ENCODE measurements around the gene IRF8. TPM values are rescaled to one million over a fixed set of nuclear protein-coding genes. Genes with fewer than 3 reads are reported as not detected.
"Not testable (repeated sequence)": the region's sequence is repeated elsewhere in the genome, so short reads cannot be mapped to it uniquely, and the experiment has no call there.

IRF8 gene
- total RNA-seq, 1 donor from 2014 or later = 1.5 TPM

DNA sequence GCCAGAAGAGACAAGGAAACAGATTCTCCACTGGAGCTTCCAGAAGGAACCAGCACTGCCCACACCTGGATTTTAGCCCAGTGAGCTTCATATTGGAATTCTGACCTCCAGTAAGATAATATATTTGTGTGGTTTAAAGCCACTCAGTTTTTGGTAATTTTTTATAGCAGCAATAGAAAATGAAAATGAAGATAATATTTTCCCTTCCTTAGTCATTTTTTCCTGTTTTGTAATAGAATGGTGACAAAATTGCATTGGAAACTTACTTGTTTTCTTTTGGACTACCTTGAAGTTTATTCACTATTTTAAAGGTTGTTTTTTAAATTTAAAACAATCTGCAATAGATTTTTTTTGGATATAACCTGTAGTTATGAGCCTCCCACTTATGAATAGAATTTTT is 29.8 kb upstream of the IRF8 start:
- Mint-ChIP-seq H3K4me3 (ENCODE audit: unreplicated experiment) (no peak overlapping the region), H3K27me3 (ENCODE audit: unreplicated experiment) (no peaks in the 10 kb centered on the region), H3K9me3 (ENCODE audit: unreplicated experiment) (no peaks in the 10 kb centered on the region), H3K36me3 (ENCODE audit: low read depth, unreplicated experiment) (no peaks in the 10 kb centered on the region), H3K4me1 (ENCODE audit: unreplicated experiment) (peaks cover 10% of the 10 kb centered on the region), H3K27ac (ENCODE audit: unreplicated experiment) (no peak overlapping the region)
- no peak for DNase-seq (ENCODE audit: low spot score)
- TF ChIP-seq, protein P1, sequence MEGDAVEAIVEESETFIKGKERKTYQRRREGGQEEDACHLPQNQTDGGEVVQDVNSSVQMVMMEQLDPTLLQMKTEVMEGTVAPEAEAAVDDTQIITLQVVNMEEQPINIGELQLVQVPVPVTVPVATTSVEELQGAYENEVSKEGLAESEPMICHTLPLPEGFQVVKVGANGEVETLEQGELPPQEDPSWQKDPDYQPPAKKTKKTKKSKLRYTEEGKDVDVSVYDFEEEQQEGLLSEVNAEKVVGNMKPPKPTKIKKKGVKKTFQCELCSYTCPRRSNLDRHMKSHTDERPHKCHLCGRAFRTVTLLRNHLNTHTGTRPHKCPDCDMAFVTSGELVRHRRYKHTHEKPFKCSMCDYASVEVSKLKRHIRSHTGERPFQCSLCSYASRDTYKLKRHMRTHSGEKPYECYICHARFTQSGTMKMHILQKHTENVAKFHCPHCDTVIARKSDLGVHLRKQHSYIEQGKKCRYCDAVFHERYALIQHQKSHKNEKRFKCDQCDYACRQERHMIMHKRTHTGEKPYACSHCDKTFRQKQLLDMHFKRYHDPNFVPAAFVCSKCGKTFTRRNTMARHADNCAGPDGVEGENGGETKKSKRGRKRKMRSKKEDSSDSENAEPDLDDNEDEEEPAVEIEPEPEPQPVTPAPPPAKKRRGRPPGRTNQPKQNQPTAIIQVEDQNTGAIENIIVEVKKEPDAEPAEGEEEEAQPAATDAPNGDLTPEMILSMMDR (IDR thresholded peaks at IDR 0.05; ENCODE audit: unreplicated experiment) = no peak

DNA sequence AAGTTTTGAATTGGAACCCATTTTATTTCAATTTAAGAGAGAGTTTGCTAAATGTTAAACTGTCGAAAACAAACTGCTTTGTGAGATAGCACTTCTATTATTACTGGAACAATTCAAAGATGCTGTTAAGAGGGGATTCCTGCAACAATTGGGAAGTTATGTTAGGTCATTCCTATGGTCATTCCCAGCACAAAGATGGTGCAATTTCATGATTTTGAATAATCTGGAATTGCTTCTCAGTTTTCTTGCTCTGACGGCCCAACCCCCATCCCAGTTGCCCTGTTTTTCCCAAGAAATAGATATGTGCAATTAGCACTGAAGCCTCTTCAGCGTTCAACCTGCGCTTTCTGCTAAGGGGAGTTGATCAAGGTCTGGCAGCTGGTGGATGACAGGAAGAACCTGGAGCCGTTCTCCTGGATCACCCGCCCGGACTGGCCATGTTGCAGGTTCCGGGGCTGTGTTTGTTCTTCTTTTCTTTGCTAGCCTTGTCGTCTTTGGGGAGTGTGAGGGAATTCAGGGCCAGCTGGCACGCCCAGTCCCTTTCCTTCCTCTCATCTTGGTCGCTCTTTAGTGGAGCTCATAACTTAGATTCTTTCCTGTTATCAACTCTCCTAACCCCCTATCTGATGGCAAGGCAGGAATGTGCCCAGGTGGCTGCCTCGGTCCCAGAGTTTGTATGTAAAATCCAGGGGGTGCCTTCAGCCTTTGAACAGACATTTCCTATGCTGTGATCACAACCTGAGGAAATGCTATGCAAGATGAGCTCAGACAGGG is 29.0 kb upstream of the IRF8 start:
- Mint-ChIP-seq H3K9me3 (ENCODE audit: unreplicated experiment) (no peaks in the 10 kb centered on the region), H3K4me3 (ENCODE audit: unreplicated experiment) (no peak overlapping the region), H3K27ac (ENCODE audit: unreplicated experiment) (no peak overlapping the region), H3K27me3 (ENCODE audit: unreplicated experiment) (peaks cover 2% of the 10 kb centered on the region), H3K4me1 (ENCODE audit: unreplicated experiment) (peaks cover 10% of the 10 kb centered on the region), H3K36me3 (ENCODE audit: low read depth, unreplicated experiment) (no peaks in the 10 kb centered on the region)
- TF ChIP-seq, protein P1 (IDR thresholded peaks at IDR 0.05; ENCODE audit: unreplicated experiment) = no peak
- DNase-seq (ENCODE audit: low spot score) = no peak

DNA sequence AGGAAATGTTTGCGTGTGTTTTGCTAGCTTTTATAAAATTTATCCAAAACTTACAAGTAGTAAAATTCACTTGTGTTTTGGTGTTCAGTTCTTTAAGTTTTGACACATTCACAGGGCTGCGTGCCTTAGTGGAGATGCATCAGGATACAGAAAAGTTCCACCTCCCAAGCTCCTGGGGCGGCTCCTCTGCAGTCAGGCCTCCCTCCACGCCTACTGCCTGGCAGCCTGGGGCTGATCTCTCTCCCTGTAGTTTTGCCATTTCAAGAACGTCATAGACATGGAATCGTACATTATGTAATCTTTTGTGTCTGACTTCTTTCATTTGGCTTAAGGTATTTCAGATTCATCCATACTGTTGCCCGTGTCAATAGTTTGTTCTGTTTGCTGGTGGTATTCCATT is 27.2 kb upstream of the IRF8 start:
- no peaks in the 10 kb centered on the region for H3K9me3 Mint-ChIP-seq (ENCODE audit: unreplicated experiment)
- H3K4me1 Mint-ChIP-seq (ENCODE audit: unreplicated experiment) = peaks cover 10% of the 10 kb centered on the region
- H3K27me3 Mint-ChIP-seq (ENCODE audit: unreplicated experiment) = peaks cover 2% of the 10 kb centered on the region
- no peak overlapping the region for H3K27ac Mint-ChIP-seq (ENCODE audit: unreplicated experiment)
- no peak overlapping the region for H3K4me3 Mint-ChIP-seq (ENCODE audit: unreplicated experiment)
- TF ChIP-seq, protein P1 (IDR thresholded peaks at IDR 0.05; ENCODE audit: unreplicated experiment) = no peak
- DNase-seq (ENCODE audit: low spot score) = no peak
- H3K36me3 Mint-ChIP-seq (ENCODE audit: low read depth, unreplicated experiment) = no peaks in the 10 kb centered on the region

DNA sequence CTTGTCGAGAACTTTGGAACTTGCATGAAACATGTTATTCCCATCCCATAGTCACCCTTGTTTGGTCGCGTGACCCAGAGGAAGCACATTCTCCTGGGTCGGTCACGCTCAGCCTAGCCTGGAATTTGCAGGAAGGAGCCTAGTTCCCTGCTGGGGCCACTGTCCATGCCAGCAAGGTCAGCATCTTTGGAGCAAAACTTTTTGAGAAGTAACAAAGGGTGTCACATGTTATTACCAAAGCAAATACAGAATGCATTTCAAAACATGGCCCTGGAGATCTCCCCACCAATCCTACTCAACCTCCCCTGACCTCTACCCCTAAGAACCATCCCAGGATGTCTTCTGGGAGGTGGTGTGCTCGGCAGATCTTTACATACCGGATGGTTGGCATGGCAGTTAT is 26.2 kb upstream of the IRF8 start:
- peaks cover 2% of the 10 kb centered on the region for H3K27me3 Mint-ChIP-seq (ENCODE audit: unreplicated experiment)
- H3K27ac Mint-ChIP-seq (ENCODE audit: unreplicated experiment) = no peak overlapping the region
- H3K36me3 Mint-ChIP-seq (ENCODE audit: low read depth, unreplicated experiment) = no peaks in the 10 kb centered on the region
- peaks cover 10% of the 10 kb centered on the region for H3K4me1 Mint-ChIP-seq (ENCODE audit: unreplicated experiment)
- H3K4me3 Mint-ChIP-seq (ENCODE audit: unreplicated experiment) = no peak overlapping the region
- TF ChIP-seq, protein P1 (IDR thresholded peaks at IDR 0.05; ENCODE audit: unreplicated experiment) = no peak
- H3K9me3 Mint-ChIP-seq (ENCODE audit: unreplicated experiment) = no peaks in the 10 kb centered on the region
- no peak for DNase-seq (ENCODE audit: low spot score)

DNA sequence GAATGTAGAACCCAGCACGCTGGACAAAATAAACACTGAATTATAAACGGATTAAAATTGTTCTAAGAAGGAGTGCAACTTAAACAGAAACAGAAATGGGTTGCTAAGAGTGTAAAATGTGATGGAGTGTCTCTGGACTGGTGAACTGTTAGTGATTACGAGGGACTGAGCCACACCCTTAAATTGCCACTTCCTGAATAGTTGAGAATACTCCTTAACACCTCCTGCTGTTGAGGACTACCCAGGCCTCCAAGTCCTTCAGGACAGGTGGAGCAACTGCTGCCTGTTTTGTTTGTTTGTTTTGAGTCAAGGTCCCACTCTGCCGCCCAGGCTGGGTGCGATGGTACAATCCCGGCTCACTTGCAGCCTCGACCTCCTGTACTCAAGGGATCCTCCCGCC is 25.8 kb upstream of the IRF8 start:
- no peak for DNase-seq (ENCODE audit: low spot score)
- Mint-ChIP-seq H3K36me3 (ENCODE audit: low read depth, unreplicated experiment) (no peaks in the 10 kb centered on the region), H3K9me3 (ENCODE audit: unreplicated experiment) (no peaks in the 10 kb centered on the region), H3K27me3 (ENCODE audit: unreplicated experiment) (peaks cover 2% of the 10 kb centered on the region), H3K4me1 (ENCODE audit: unreplicated experiment) (peaks cover 10% of the 10 kb centered on the region), H3K27ac (ENCODE audit: unreplicated experiment) (no peak overlapping the region), H3K4me3 (ENCODE audit: unreplicated experiment) (no peak overlapping the region)
- TF ChIP-seq, protein P1 (IDR thresholded peaks at IDR 0.05; ENCODE audit: unreplicated experiment) = no peak

DNA sequence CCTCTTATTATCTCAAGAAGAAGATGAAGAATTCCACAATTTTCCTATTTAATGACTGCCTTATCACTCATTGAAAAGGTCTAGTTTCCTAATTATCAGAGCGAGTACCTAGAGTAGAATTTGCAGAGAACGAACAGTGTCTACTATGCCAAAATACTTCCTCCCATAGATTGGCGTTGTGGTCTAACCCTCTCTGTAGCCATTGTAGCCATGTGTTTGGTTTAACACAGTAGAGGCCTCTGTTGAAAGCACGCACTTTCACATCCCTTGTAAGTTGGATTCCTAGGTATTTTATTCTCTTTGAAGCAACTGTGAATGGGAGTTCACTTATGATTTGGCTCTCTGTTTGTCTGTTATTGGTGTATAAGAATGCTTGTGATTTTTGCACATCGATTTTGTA is 24.9 kb upstream of the IRF8 start:
- H3K36me3 Mint-ChIP-seq (ENCODE audit: low read depth, unreplicated experiment); H3K4me3 Mint-ChIP-seq (ENCODE audit: unreplicated experiment); DNase-seq (ENCODE audit: low spot score); H3K27ac Mint-ChIP-seq (ENCODE audit: unreplicated experiment); H3K27me3 Mint-ChIP-seq (ENCODE audit: unreplicated experiment); H3K9me3 Mint-ChIP-seq (ENCODE audit: unreplicated experiment): not testable (repeated sequence)
- peaks cover 10% of the 10 kb centered on the region for H3K4me1 Mint-ChIP-seq (ENCODE audit: unreplicated experiment)
